HepG2 (cell line): ENCODE measurements around the gene RAD51. TPM values are rescaled to one million over a fixed set of nuclear protein-coding genes. Genes with fewer than 3 reads are reported as not detected.
A peak's percentile ranks its signal among the peaks of the same experiment; 100 is the strongest.

Experiments
- AFF4 ChIP-seq: sonication (generic); formaldehyde crosslinking; IDR thresholded peaks from 2 replicates; pipeline ENCODE4 v1.4.0; 2020; ENCODE audit warnings: missing genetic modification reagents
- ATF4 ChIP-seq, 2 experiments: fragments of 450-650 bp in 1 of 2; sonication (generic) in 1 of 2; formaldehyde crosslinking; IDR thresholded peaks; 2 replicates each; pipeline versions ENCODE4 v1.5.0 to v1.8.0; 2020 to 2022; ENCODE audit warnings: mild to moderate bottlenecking in 1 of 2, missing genetic modification reagents in 1 of 2
- HMG20B ChIP-seq: conservative IDR thresholded peaks from 2 replicates; pipeline ENCODE4 v1.6.1; 2016; ENCODE audit warnings: missing genetic modification reagents, missing compliant biosample characterization
- HMGXB3 ChIP-seq: sonication (generic); formaldehyde crosslinking; IDR thresholded peaks from 2 replicates; pipeline ENCODE4 v1.4.0; 2020; ENCODE audit warnings: missing genetic modification reagents, borderline replicate concordance
- IKZF1 ChIP-seq: fragments of 450-650 bp; IDR thresholded peaks from 2 replicates; pipeline ENCODE4 v1.7.1; 2016
- MED1 ChIP-seq: sonication (generic); formaldehyde crosslinking; IDR thresholded peaks from 2 replicates; pipeline ENCODE4 v1.4.0; 2020; ENCODE audit warnings: missing genetic modification reagents
- MED13 ChIP-seq: sonication (generic); formaldehyde crosslinking; IDR thresholded peaks from 2 replicates; pipeline ENCODE4 v1.5.0; 2020; ENCODE audit warnings: missing genetic modification reagents
- MZF1 ChIP-seq: sonication (generic); formaldehyde crosslinking; IDR thresholded peaks from 2 replicates; pipeline ENCODE4 v1.8.1; 2023; ENCODE audit warnings: mild to moderate bottlenecking, missing genetic modification reagents, borderline replicate concordance
- NFE2L2 ChIP-seq: fragments of 150-350 bp; IDR thresholded peaks from 2 replicates; pipeline ENCODE4 v1.6.1; 2014; ENCODE audit warnings: low read length
- NR2F6 ChIP-seq, 2 experiments: IDR thresholded peaks; 2 replicates each; pipeline ENCODE4 v1.6.1; 2016; ENCODE audit warnings: antibody characterized with exemption in 1 of 2, mild to moderate bottlenecking in 1 of 2
- RARA ChIP-seq: IDR thresholded peaks from 2 replicates; pipeline ENCODE4 v1.6.1; 2016; ENCODE audit warnings: missing genetic modification reagents, missing compliant biosample characterization
- RARG ChIP-seq: sonication (generic); formaldehyde crosslinking; IDR thresholded peaks from 2 replicates; pipeline ENCODE4 v1.4.0; 2020; ENCODE audit warnings: low read depth, mild to moderate bottlenecking, missing genetic modification reagents
- SRF ChIP-seq: IDR thresholded peaks from 2 replicates; pipeline ENCODE4 v1.6.1; 2011; ENCODE audit warnings: mild to moderate bottlenecking, low read depth, low read length, moderate library complexity
- ZBTB37 ChIP-seq: sonication (generic); formaldehyde crosslinking; IDR thresholded peaks from 2 replicates; pipeline ENCODE4 v1.4.0; 2020; ENCODE audit warnings: mild to moderate bottlenecking, missing genetic modification reagents
- ZNF121 ChIP-seq: sonication (generic); formaldehyde crosslinking; IDR thresholded peaks from 2 replicates; pipeline ENCODE4 v1.5.0; 2020; ENCODE audit warnings: mild to moderate bottlenecking, missing genetic modification reagents
- ZNF282 ChIP-seq: fragments of 450-650 bp; IDR thresholded peaks from 2 replicates; pipeline ENCODE4 v1.6.1; 2018; ENCODE audit not compliant: partially characterized antibody
- ZNF343 ChIP-seq: sonication (generic); formaldehyde crosslinking; IDR thresholded peaks from 2 replicates; pipeline ENCODE4 v1.4.0; 2020; ENCODE audit warnings: mild to moderate bottlenecking, missing genetic modification reagents
- ZNF678 ChIP-seq: sonication (generic); formaldehyde crosslinking; IDR thresholded peaks from 2 replicates; pipeline ENCODE4 v1.4.0; 2020; ENCODE audit warnings: mild to moderate bottlenecking, missing genetic modification reagents
- polyA plus RNA-seq, 8 experiments: library from polyadenylated mRNA; depleted of rRNA in 3 of 8; stranded (reverse) in 7 of 8; unstranded in 1 of 8; fragments of >200 nt; fragmentation: Illumina TruSeq in 4 of 8; extraction: Trizol in 4 of 8; gene quantifications; 2 replicates each; pipeline versions ENCODE4 v1.2.1 to v1.2.3, GENCODE V29; 2011 to 2016; ENCODE audit warnings: low read depth in 4 of 8, missing spikeins in 1 of 8, mixed read lengths in 1 of 8; ENCODE audit not compliant: insufficient read depth in 1 of 8
- total RNA-seq, 5 experiments: library from RNA; depleted of rRNA; stranded (reverse); fragments of >200 nt; fragmentation: Illumina TruSeq; extraction: Trizol; gene quantifications; 2 replicates each; pipeline ENCODE4 v1.2.3, GENCODE V29; 2016; ENCODE audit warnings: low read depth in 1 of 5

The RAD51 gene
- total and polyA plus RNA-seq, 2 of the 13 experiments (the other 11 are each of a cell fraction or from before 2014, with no cell fraction given) = 8.5 to 12.8 TPM

- TF ChIP-seq HMGXB3 (CRISPR knock-in tag) = peak; percentile 22; the same call in 1 of the 2 replicates
- peak; percentile 63; the same call in 1 of the 2 replicates for TF ChIP-seq MED1 (CRISPR knock-in tag)
- TF ChIP-seq SRF = peak; percentile 48; the same call in 1 of the 2 replicates
- TF ChIP-seq RARG (CRISPR knock-in tag) = no peak
- no peak for TF ChIP-seq IKZF1
- TF ChIP-seq ZNF282 = no peak
- TF ChIP-seq ZNF343 (CRISPR knock-in tag) = peak; percentile 60; the same call in 1 of the 2 replicates
- no peak for TF ChIP-seq ZNF121 (CRISPR knock-in tag)
- no peak for TF ChIP-seq ZBTB37 (CRISPR knock-in tag)
- TF ChIP-seq ATF4 (CRISPR knock-in tag; IDR thresholded peaks at IDR 0.05) = 0 out of 4 replicates have a peak, but pooled peaks of 1 of the 2 experiments have one; percentile 32
- no peak for TF ChIP-seq MZF1 (CRISPR knock-in tag)
- 0 out of 2 replicates have a peak, but pooled peaks have one; percentile 30 for TF ChIP-seq MED13 (CRISPR knock-in tag)
- TF ChIP-seq HMG20B = no peak
- no peak for TF ChIP-seq RARA (CRISPR knock-in tag)
- TF ChIP-seq NR2F6 (IDR thresholded peaks at IDR 0.05) = no peak
- TF ChIP-seq NR2F6 (CRISPR knock-in tag; IDR thresholded peaks at IDR 0.05) = no peak
- no peak for TF ChIP-seq NFE2L2
- TF ChIP-seq AFF4 = no peak
- TF ChIP-seq ZNF678 = peak; percentile 57; the same call in 1 of the 2 replicates
Observed at GRCh38 chr15:40754883-40755811, 60.2 kb downstream of the RAD51 start, which contains the start of gene RMDN3 (continued).
